ENCODE data around the gene NIN. TPM values are rescaled to one million over a fixed set of nuclear protein-coding genes. Genes with fewer than 3 reads are reported as not detected.

Gene NIN
- total and polyA plus RNA-seq, 2 of the 4 experiments (the other 2 are of a cell fraction): 15.2 to 98.4 TPM

- WGBS, 2 experiments (ENCODE audit: extremely low coverage in 2 of 2, insufficient read length in 1 of 2): no CpG with 5 or more reads among the region's 2 CpGs
- Histone ChIP-seq H2AK5ac (ENCODE audit: low read depth, low read length) (no peak overlapping the region), H4K8ac (ENCODE audit: low read depth in 2 of 2, low read length in 2 of 2) (no peak overlapping the region), H3K18ac (ENCODE audit: low read depth, low read length) (no peak overlapping the region), H3K23ac (ENCODE audit: low read depth, low read length) (no peak overlapping the region), H4K5ac (ENCODE audit: low read depth, low read length) (no peak overlapping the region), H3K27me3 (ENCODE audit: control insufficient read depth, insufficient read depth, low read length) (peaks cover 14% of the 10 kb centered on the region), H4K20me1 (ENCODE audit: insufficient read depth, low read length) (no peaks in the 10 kb centered on the region), H4K91ac (ENCODE audit: insufficient read depth, low read depth, low read length) (no peak overlapping the region), H2BK120ac (ENCODE audit: low read depth, low read length) (no peak overlapping the region), H3K4me3 (ENCODE audit: insufficient read depth, low read depth, low read length) (no peak overlapping the region), H3K9me1 (ENCODE audit: insufficient read depth, low read length) (no peaks in the 10 kb centered on the region), H3K27ac (ENCODE audit: insufficient read depth, low read length) (no peak overlapping the region), H2BK15ac (ENCODE audit: low read depth, low read length) (no peak overlapping the region), H3K4me2 (ENCODE audit: low read depth, low read length) (no peak overlapping the region), H3K36me3 (ENCODE audit: control insufficient read depth, insufficient read depth, low read length) (no peaks in the 10 kb centered on the region), H3K4me1 (ENCODE audit: control insufficient read depth, insufficient read depth, low read length) (no peaks in the 10 kb centered on the region), H3K79me1 (ENCODE audit: low read depth in 1 of 2, low read length in 2 of 2) (no peaks in the 10 kb centered on the region), H2AFZ (replicated peaks; ENCODE audit: low read length, poor library complexity) (no peak overlapping the region), H3K9me3 (ENCODE audit: control insufficient read depth, insufficient read depth, low read length) (no peaks in the 10 kb centered on the region), H3K14ac (replicated peaks; ENCODE audit: low read depth, low read length) (no peak overlapping the region), H3K56ac (ENCODE audit: extremely low read depth, insufficient read depth, low read length) (no peak overlapping the region), H3K4ac (ENCODE audit: low read depth, low read length) (no peak overlapping the region), H2BK5ac (ENCODE audit: low read depth, low read length, poor library complexity, severe bottlenecking) (no peak overlapping the region), H2AK9ac (replicated peaks; ENCODE audit: low read depth, low read length, poor library complexity) (no peak overlapping the region), H2BK20ac (ENCODE audit: low read depth, low read length) (no peak overlapping the region), H3K9ac (ENCODE audit: low read depth, low read length) (no peak overlapping the region)
- dilution Hi-C loops (cut with HindIII; ENCODE audit: low sequenced_read_pairs, unreplicated experiment): no loop called here
- TF ChIP-seq MAFK (IDR thresholded peaks at IDR 0.05; ENCODE audit: low read depth, low read length): no peak
- TF ChIP-seq MXI1 (IDR thresholded peaks at IDR 0.05; ENCODE audit: borderline replicate concordance, low read depth, low read length): no peak
- no peak for TF ChIP-seq NFE2L2 (IDR thresholded peaks at IDR 0.05; ENCODE audit: low read depth, low read length)
- no peak for TF ChIP-seq USF2 (IDR thresholded peaks at IDR 0.05; ENCODE audit: low read depth, low read length)
- TF ChIP-seq BHLHE40 (IDR thresholded peaks at IDR 0.05; ENCODE audit: low read depth, low read length): no peak
- TF ChIP-seq RAD21 (IDR thresholded peaks at IDR 0.05; ENCODE audit: low read length): no peak
- TF ChIP-seq MAZ (IDR thresholded peaks at IDR 0.05; ENCODE audit: borderline replicate concordance, low read depth, low read length): no peak
- TF ChIP-seq CHD1 (IDR thresholded peaks at IDR 0.05; ENCODE audit: low read depth, low read length): no peak
- no peak for TF ChIP-seq ELK1 (IDR thresholded peaks at IDR 0.05; ENCODE audit: borderline replicate concordance, low read depth, low read length)
- TF ChIP-seq CTCF (conservative IDR thresholded peaks at IDR 0.05; ENCODE audit: low read depth, low read length): no peak
- TF ChIP-seq SMC3 (IDR thresholded peaks at IDR 0.05; ENCODE audit: low read depth, low read length): no peak
- TF ChIP-seq RFX5 (IDR thresholded peaks at IDR 0.05; ENCODE audit: low read depth, low read length): no peak
- no peak for TF ChIP-seq CEBPB (IDR thresholded peaks at IDR 0.05; ENCODE audit: low read depth, low read length)
- no peak for TF ChIP-seq POLR2A (IDR thresholded peaks at IDR 0.05; ENCODE audit: low read depth, low read length)
- no peak for TF ChIP-seq FOS (IDR thresholded peaks at IDR 0.05; ENCODE audit: low read depth, low read length)
- TF ChIP-seq RCOR1 (IDR thresholded peaks at IDR 0.05; ENCODE audit: insufficient replicate concordance, low read length): no peak
- POLR2A ChIA-PET (ENCODE audit: unreplicated experiment): no interaction called here
- intact Hi-C loops (cut with micrococcal nuclease): no loop called here
- DNase-seq: no peak
- ATAC-seq (ENCODE audit: low read depth): no peak
- BruUV-seq (replicated peaks): no TSS peak
- CTCF ChIA-PET: interaction anchor here (1.3 kb wide), 1 partner anchor 81 kb away, joined by 3 read pairs; no protein-coding TSS in a partner anchor
- in situ Hi-C loops (cut with MboI; ENCODE audit: low sequenced_read_pairs): no loop called here
Measured at GRCh38 chr14:50874757-50875156, 43.8 kb upstream of the NIN start.
